GM18951 (cell line): ENCODE measurements around the gene KDM1B.
"Not testable (repeated sequence)": the region's sequence is repeated elsewhere in the genome, so short reads cannot be mapped to it uniquely, and the experiment has no call there.

Experiments
- POLR2A ChIP-seq: IDR thresholded peaks from 4 replicates; pipeline ENCODE4 v1.6.1; 2011; ENCODE audit warnings: mild to moderate bottlenecking; ENCODE audit not compliant: insufficient read length, insufficient read depth; ENCODE audit errors: extremely low read depth
- in situ Hi-C: fragments of 300-500 bp; cut with MboI; formaldehyde crosslinking; loops from one replicate; pipeline ENCODE4 v1.12.0; 2022; ENCODE audit warnings: low sequenced_read_pairs, mixed read lengths, inconsistent platforms; ENCODE audit not compliant: unreplicated experiment

Gene KDM1B

GRCh38 chr6:18165751-18166150, 10.5 kb downstream of the KDM1B start:
- TF ChIP-seq POLR2A: no peak
- in situ Hi-C loops: no loop called here

GRCh38 chr6:18166312-18167036, 11.3 kb downstream of the KDM1B start:
- no peak for TF ChIP-seq POLR2A

GRCh38 chr6:18168264-18168663, 13.0 kb downstream of the KDM1B start:
- in situ Hi-C loops: no loop called here
- TF ChIP-seq POLR2A: no peak

More at GRCh38 chr6:18166312-18167036, 11.3 kb downstream of the KDM1B start:
- in situ Hi-C loops: no loop called here

GRCh38 chr6:18171871-18172270, 16.6 kb downstream of the KDM1B start:
- no peak for TF ChIP-seq POLR2A
- in situ Hi-C loops: no loop called here

GRCh38 chr6:18176198-18176597, 21.0 kb downstream of the KDM1B start:
- in situ Hi-C loops: not testable (repeated sequence)

- in situ Hi-C loops: no loop called here
- no peak for TF ChIP-seq POLR2A
Observed at GRCh38 chr6:18177286-18177965, 22.2 kb downstream of the KDM1B start.

- in situ Hi-C loops: no loop called here
- TF ChIP-seq POLR2A: no peak
Observed at GRCh38 chr6:18178960-18179615, 23.9 kb downstream of the KDM1B start.

GRCh38 chr6:18179770-18180356, 24.6 kb downstream of the KDM1B start:
- no peak for TF ChIP-seq POLR2A

GRCh38 chr6:18182568-18182967, 27.3 kb downstream of the KDM1B start:
- no peak for TF ChIP-seq POLR2A
- in situ Hi-C loops: no loop called here

More at GRCh38 chr6:18179770-18180356, 24.6 kb downstream of the KDM1B start:
- in situ Hi-C loops: no loop called here

- in situ Hi-C loops: no loop called here
- TF ChIP-seq POLR2A: no peak
Observed at GRCh38 chr6:18183766-18184165, 28.5 kb downstream of the KDM1B start.

- in situ Hi-C loops: no loop called here
Observed at GRCh38 chr6:18185624-18186023, 30.4 kb downstream of the KDM1B start.

GRCh38 chr6:18186033-18186432, 30.8 kb downstream of the KDM1B start:
- in situ Hi-C loops: no loop called here

More at GRCh38 chr6:18185624-18186023, 30.4 kb downstream of the KDM1B start:
- TF ChIP-seq POLR2A: no peak

GRCh38 chr6:18186540-18187250, 31.5 kb downstream of the KDM1B start:
- in situ Hi-C loops: no loop called here
- no peak for TF ChIP-seq POLR2A

More at GRCh38 chr6:18186033-18186432, 30.8 kb downstream of the KDM1B start:
- no peak for TF ChIP-seq POLR2A

- in situ Hi-C loops: no loop called here
- no peak for TF ChIP-seq POLR2A
Observed at GRCh38 chr6:18187701-18188100, 32.5 kb downstream of the KDM1B start.
